NT2/D1 (cell line): ENCODE measurements around the gene PAFAH2.

Experiments used
- YY1 ChIP-seq: IDR thresholded peaks from 2 replicates; pipeline ENCODE4 v1.6.1; 2011; ENCODE audit not compliant: insufficient read length, insufficient read depth
- ZNF274 ChIP-seq: IDR thresholded peaks from 2 replicates; pipeline ENCODE4 v1.6.1; 2011; ENCODE audit warnings: mild to moderate bottlenecking, low read depth, low read length

DNA sequence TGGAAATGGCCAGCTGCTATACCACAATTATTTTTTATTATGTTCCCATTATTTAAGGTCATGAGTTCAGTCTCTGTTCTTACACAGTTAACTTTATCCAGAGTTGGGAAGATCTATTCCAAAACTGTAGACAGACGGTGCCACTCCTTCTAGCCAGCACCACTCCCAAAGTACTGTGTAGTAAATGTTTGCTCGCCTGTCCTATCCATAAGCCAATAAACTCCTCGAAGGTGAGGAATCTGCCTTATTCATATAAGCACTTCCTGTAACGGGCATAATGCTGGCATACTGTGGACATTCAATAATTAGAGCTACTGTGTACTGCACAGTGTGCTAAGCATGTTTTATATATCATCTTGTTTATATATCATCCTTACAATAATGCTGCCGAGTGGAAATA lies 65.5 kb downstream of the PAFAH2 start:
- TF ChIP-seq YY1, result no peak
- TF ChIP-seq ZNF274, result no peak
